ENCODE measurements around the gene BMP4. TPM values are rescaled to one million over a fixed set of nuclear protein-coding genes. Genes with fewer than 3 reads are reported as not detected.

Gene BMP4

DNA sequence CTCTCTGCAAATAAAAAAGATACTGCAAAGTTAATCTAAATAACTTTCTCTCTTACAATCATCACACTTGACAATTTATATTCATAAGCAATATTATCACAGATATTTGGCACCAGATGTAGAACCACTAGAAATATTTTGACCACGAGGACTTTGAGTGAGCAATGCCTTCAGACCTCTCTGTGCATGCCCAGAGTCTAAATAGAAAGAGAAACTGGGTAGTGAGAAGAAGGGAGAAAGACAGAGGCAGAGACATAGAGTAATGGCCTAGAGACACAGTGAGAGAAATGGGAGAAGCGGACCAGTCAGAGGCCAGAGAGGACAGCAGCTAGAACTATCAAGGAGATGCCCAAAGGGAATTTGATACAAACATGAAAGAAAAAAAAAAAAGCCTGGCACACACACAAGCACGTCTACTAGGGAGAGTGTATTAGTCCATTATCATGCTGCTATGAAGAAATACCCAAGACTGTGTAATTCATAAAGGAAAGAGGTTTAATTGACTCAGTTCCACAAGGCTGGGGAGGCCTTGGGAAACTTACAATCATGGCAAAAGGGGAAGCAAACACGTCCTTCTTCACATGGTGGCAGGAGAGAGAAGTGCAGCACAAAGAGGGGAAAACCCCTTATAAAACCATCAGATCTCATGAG is 41.1 kb downstream of the BMP4 start:
- Histone ChIP-seq H3K9ac (ENCODE audit: low read depth, low read length) (no peak overlapping the region), H3K36me3 (ENCODE audit: insufficient read depth, low read length) (no peaks in the 10 kb centered on the region), H3K4me3 (ENCODE audit: low read length) (no peak overlapping the region), H3K27me3 (ENCODE audit: control insufficient read depth, insufficient read depth, low read length) (no peaks in the 10 kb centered on the region), H3K9me3 (replicated peaks; ENCODE audit: low read length) (no peaks in the 10 kb centered on the region), H3K4me2 (ENCODE audit: low read length) (no peak overlapping the region), H3K4me1 (ENCODE audit: control insufficient read depth, insufficient read depth, low read length) (no peaks in the 10 kb centered on the region)

GRCh38 chr14:53912021-53912420 is 44.6 kb downstream of the BMP4 start:
- H3K27me3 ChIP-seq (ENCODE audit: control insufficient read depth, insufficient read depth, low read length), result no peaks in the 10 kb centered on the region
- H3K9ac ChIP-seq (ENCODE audit: low read depth, low read length), result no peak overlapping the region
- H3K4me1 ChIP-seq (ENCODE audit: control insufficient read depth, insufficient read depth, low read length), result no peaks in the 10 kb centered on the region
- no peak overlapping the region for H3K4me3 ChIP-seq (ENCODE audit: low read length)
- no peaks in the 10 kb centered on the region for H3K36me3 ChIP-seq (ENCODE audit: insufficient read depth, low read length)
- H3K4me2 ChIP-seq (ENCODE audit: low read length), result no peak overlapping the region
- no peaks in the 10 kb centered on the region for H3K9me3 ChIP-seq (replicated peaks; ENCODE audit: low read length)

- H3K9ac ChIP-seq (ENCODE audit: low read depth, low read length), result no peak overlapping the region
- H3K27me3 ChIP-seq (ENCODE audit: control insufficient read depth, insufficient read depth, low read length), result no peaks in the 10 kb centered on the region
- peaks cover 5% of the 10 kb centered on the region for H3K9me3 ChIP-seq (replicated peaks; ENCODE audit: low read length)
- H3K4me1 ChIP-seq (ENCODE audit: control insufficient read depth, insufficient read depth, low read length), result no peaks in the 10 kb centered on the region
- H3K4me3 ChIP-seq (ENCODE audit: low read length), result no peak overlapping the region
- H3K4me2 ChIP-seq (ENCODE audit: low read length), result no peak overlapping the region
- no peaks in the 10 kb centered on the region for H3K36me3 ChIP-seq (ENCODE audit: insufficient read depth, low read length)
These were observed 48.2 kb downstream of the BMP4 start for GRCh38 chr14:53908416-53908815.

- no peak overlapping the region for H3K4me3 ChIP-seq (ENCODE audit: low read length)
- no peaks in the 10 kb centered on the region for H3K36me3 ChIP-seq (ENCODE audit: insufficient read depth, low read length)
These were observed 54.3 kb downstream of the BMP4 start for GRCh38 chr14:53902307-53902706.

DNA sequence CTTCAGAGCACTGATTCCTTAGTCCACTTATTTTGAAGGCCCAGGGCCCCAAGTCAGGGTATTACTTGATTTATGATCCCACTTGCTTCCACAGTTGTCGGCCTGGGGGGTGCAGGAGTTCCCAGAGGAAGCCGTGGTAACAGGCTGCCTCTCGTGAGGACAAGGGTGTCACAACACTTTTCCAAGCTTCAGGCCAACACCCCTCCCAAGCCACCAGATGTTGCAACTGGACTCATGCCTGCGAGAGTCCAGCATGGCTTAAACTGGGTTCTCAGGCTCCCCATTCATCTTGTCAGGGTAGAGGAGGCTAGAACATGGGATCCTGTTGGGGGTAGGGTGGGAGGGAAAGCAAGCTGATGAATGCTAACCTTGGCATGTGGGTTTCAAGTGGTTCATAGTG is 56.1 kb downstream of the BMP4 start:
- no peaks in the 10 kb centered on the region for H3K27me3 ChIP-seq (ENCODE audit: control insufficient read depth, insufficient read depth, low read length)
- H3K4me2 ChIP-seq (ENCODE audit: low read length), result no peak overlapping the region
- H3K9ac ChIP-seq (ENCODE audit: low read depth, low read length), result no peak overlapping the region
- peaks cover 3% of the 10 kb centered on the region for H3K9me3 ChIP-seq (replicated peaks; ENCODE audit: low read length)
- H3K36me3 ChIP-seq (ENCODE audit: insufficient read depth, low read length), result no peaks in the 10 kb centered on the region
- no peaks in the 10 kb centered on the region for H3K4me1 ChIP-seq (ENCODE audit: control insufficient read depth, insufficient read depth, low read length)
- H3K4me3 ChIP-seq (ENCODE audit: low read length), result no peak overlapping the region

More at GRCh38 chr14:53902307-53902706, 54.3 kb downstream of the BMP4 start:
- H3K4me1 ChIP-seq (ENCODE audit: control insufficient read depth, insufficient read depth, low read length), result no peaks in the 10 kb centered on the region
- no peak overlapping the region for H3K9ac ChIP-seq (ENCODE audit: low read depth, low read length)
- H3K27me3 ChIP-seq (ENCODE audit: control insufficient read depth, insufficient read depth, low read length), result no peaks in the 10 kb centered on the region
- H3K4me2 ChIP-seq (ENCODE audit: low read length), result no peak overlapping the region
- peaks cover 5% of the 10 kb centered on the region for H3K9me3 ChIP-seq (replicated peaks; ENCODE audit: low read length)

Small RNA genes lying within 50 kb of the gene (small RNA-seq; reads per million reads assigned to genes)
- not detected for gene MIR5580
